Neural cell (in vitro differentiated cells): ENCODE measurements around the gene MYCBP. TPM values are rescaled to one million over a fixed set of nuclear protein-coding genes. Genes with fewer than 3 reads are reported as not detected.

Experiments
- H2AFZ ChIP-seq: fragments of 200-600, 300-800 bp; sonication (generic), shearing (Covaris generic); 2 replicates; pipeline ENCODE4 v1.6.0; 2014; ENCODE audit warnings: low read depth, mild to moderate bottlenecking, antibody characterized with exemption, low read length, moderate library complexity
- H3F3A ChIP-seq: fragments of 200-600 bp; shearing (Covaris generic); 2 replicates; pipeline ENCODE4 v1.6.1; 2016; ENCODE audit warnings: mild to moderate bottlenecking, moderate library complexity, mixed read lengths, antibody characterized with exemption, low read length; ENCODE audit not compliant: insufficient read depth, poor library complexity, severe bottlenecking
- H3K27ac ChIP-seq: fragments of 200-600, 300-800 bp; sonication (generic), shearing (Covaris generic); 2 replicates; pipeline ENCODE4 v1.5.1; 2014; ENCODE audit warnings: mild to moderate bottlenecking, low read length, moderate library complexity
- H3K27me3 ChIP-seq: fragments of 300-800, 200-600 bp; sonication (generic), shearing (Covaris generic); 2 replicates; pipeline ENCODE4 v1.6.0; 2014; ENCODE audit warnings: mild to moderate bottlenecking, low read depth, low read length, moderate library complexity; ENCODE audit not compliant: insufficient read depth
- H3K36me3 ChIP-seq: fragments of 300-800, 200-600 bp; sonication (generic), shearing (Covaris generic); 2 replicates; pipeline ENCODE4 v1.5.1; 2014; ENCODE audit warnings: mild to moderate bottlenecking, antibody characterized with exemption, low read length, moderate library complexity; ENCODE audit not compliant: insufficient read depth
- H3K4me2 ChIP-seq: fragments of 300-800, 200-600 bp; sonication (generic), shearing (Covaris generic); 2 replicates; pipeline ENCODE4 v1.6.0; 2014; ENCODE audit warnings: mild to moderate bottlenecking, low read length
- H3K4me3 ChIP-seq: fragments of 300-800, 200-600 bp; sonication (generic), shearing (Covaris generic); 2 replicates; pipeline ENCODE4 v1.5.1; 2014; ENCODE audit warnings: mild to moderate bottlenecking, low read length, moderate library complexity
- H3K79me2 ChIP-seq: fragments of 200-600 bp; shearing (Covaris generic); replicated peaks from 2 replicates; pipeline ENCODE4 v1.6.0; 2014; ENCODE audit warnings: mild to moderate bottlenecking, low read length, moderate library complexity; ENCODE audit not compliant: insufficient read depth
- H3K9ac ChIP-seq: fragments of 300-800, 200-600 bp; sonication (generic), shearing (Covaris generic); 2 replicates; pipeline ENCODE4 v1.6.1; 2016; ENCODE audit warnings: mild to moderate bottlenecking, low read length, mixed read lengths
- H3K9me2 ChIP-seq: fragments of 200-600 bp; shearing (Covaris generic); 2 replicates; pipeline ENCODE4 v1.6.1; 2016; ENCODE audit warnings: mild to moderate bottlenecking, low read length, mixed read lengths; ENCODE audit not compliant: insufficient read depth
- H3K9me3 ChIP-seq: fragments of 200-600, 300-800 bp; sonication (generic), shearing (Covaris generic); 2 replicates; pipeline ENCODE4 v1.6.1; 2016; ENCODE audit warnings: mild to moderate bottlenecking, mixed run types, low read length, moderate library complexity, mixed read lengths
- H4K20me1 ChIP-seq: fragments of 200-600 bp; shearing (Covaris generic); 2 replicates; pipeline ENCODE4 v1.6.1; 2016; ENCODE audit warnings: mild to moderate bottlenecking, mixed run types; ENCODE audit not compliant: insufficient read depth
- CTCF ChIP-seq: fragments of 450-650 bp; IDR thresholded peaks from 2 replicates; pipeline ENCODE4 v1.5.1; 2014; ENCODE audit warnings: antibody characterized with exemption, mild to moderate bottlenecking, moderate library complexity; ENCODE audit not compliant: poor library complexity, severe bottlenecking
- EP300 ChIP-seq: fragments of 450-650 bp; conservative IDR thresholded peaks from 2 replicates; pipeline ENCODE4 v1.6.1; 2014; ENCODE audit warnings: antibody characterized with exemption, mild to moderate bottlenecking, moderate library complexity; ENCODE audit not compliant: poor library complexity, severe bottlenecking
- EZH2 ChIP-seq: fragments of 200-600, 300-800 bp; shearing (Covaris generic), sonication (generic); IDR thresholded peaks from 2 replicates; pipeline ENCODE4 v1.6.1; 2014; ENCODE audit warnings: antibody characterized with exemption, low read length, borderline replicate concordance, mild to moderate bottlenecking; ENCODE audit not compliant: insufficient read depth, poor library complexity, severe bottlenecking
- MXI1 ChIP-seq: fragments of 450-650 bp; conservative IDR thresholded peaks from 2 replicates; pipeline ENCODE4 v1.6.1; 2014; ENCODE audit warnings: antibody characterized with exemption, mild to moderate bottlenecking; ENCODE audit not compliant: poor library complexity, severe bottlenecking
- POLR2AphosphoS5 ChIP-seq: IDR thresholded peaks from 2 replicates; pipeline ENCODE4 v1.6.1; 2012
- RAD21 ChIP-seq: fragments of 450-650 bp; conservative IDR thresholded peaks from 2 replicates; pipeline ENCODE4 v1.6.1; 2014; ENCODE audit warnings: antibody characterized with exemption, mild to moderate bottlenecking, moderate library complexity
- REST ChIP-seq: IDR thresholded peaks from 2 replicates; pipeline ENCODE4 v1.6.1; 2012; ENCODE audit warnings: borderline replicate concordance
- SMC3 ChIP-seq: fragments of 450-650 bp; conservative IDR thresholded peaks from 2 replicates; pipeline ENCODE4 v1.6.1; 2014; ENCODE audit warnings: antibody characterized with exemption, mild to moderate bottlenecking, moderate library complexity; ENCODE audit not compliant: poor library complexity
- TAF1 ChIP-seq: IDR thresholded peaks from 2 replicates; pipeline ENCODE4 v1.6.1; 2012; ENCODE audit warnings: low read depth
- polyA plus RNA-seq: library from polyadenylated mRNA; depleted of rRNA; stranded (reverse); fragments of >200 nt; gene quantifications from 2 replicates; pipeline ENCODE4 v1.2.3, GENCODE V29; 2014

Gene MYCBP
- polyA plus RNA-seq, 1 donor from 2014 or later, result 3.0 TPM

- no peaks in the 10 kb centered on the region for H4K20me1 ChIP-seq
- H3K36me3 ChIP-seq, result no peaks in the 10 kb centered on the region
- no peaks in the 10 kb centered on the region for H3K9me2 ChIP-seq
- no peak within 1 kb of the TSS for H3K27ac ChIP-seq
- no peak within 1 kb of the TSS for H2AFZ ChIP-seq
- no peaks in the 10 kb centered on the region for H3K27me3 ChIP-seq
- H3K4me2 ChIP-seq, result no peak within 1 kb of the TSS
- no peaks in the 10 kb centered on the region for H3K9me3 ChIP-seq
- H3K9ac ChIP-seq, result no peak within 1 kb of the TSS
- TF ChIP-seq RAD21, result no peak
- TF ChIP-seq REST, result no peak
- TF ChIP-seq SMC3, result no peak
- no peak for TF ChIP-seq MXI1
- no peak for TF ChIP-seq EP300
- TF ChIP-seq CTCF, result no peak
- no peak for TF ChIP-seq POLR2AphosphoS5
- no peak for TF ChIP-seq TAF1
- TF ChIP-seq EZH2, result no peak
- H3F3A ChIP-seq, result no peaks in the 10 kb centered on the region
- no peaks in the 10 kb centered on the region for H3K79me2 ChIP-seq
- no peak within 1 kb of the TSS for H3K4me3 ChIP-seq
Measured at GRCh38 chr1:38881487-38881886, 8.3 kb upstream of the MYCBP start, which contains the start of gene GJA9. GJA9 (minus strand) TSS chr1:38881587; CDS start chr1:38876098, 5,489 bp downstream.

- Histone ChIP-seq H3K9ac (no peak overlapping the region), H3K4me2 (no peak overlapping the region), H3K4me3 (no peak overlapping the region), H3K79me2 (peaks cover 5% of the 10 kb centered on the region), H3F3A (no peaks in the 10 kb centered on the region), H3K27ac (no peak overlapping the region), H3K27me3 (no peaks in the 10 kb centered on the region), H3K9me2 (no peaks in the 10 kb centered on the region), H4K20me1 (no peaks in the 10 kb centered on the region), H2AFZ (no peak overlapping the region), H3K36me3 (no peaks in the 10 kb centered on the region), H3K9me3 (no peaks in the 10 kb centered on the region)
- TF ChIP-seq MXI1, result no peak
- no peak for TF ChIP-seq TAF1
- no peak for TF ChIP-seq REST
Measured at GRCh38 chr1:38875811-38876210, 2.7 kb upstream of the MYCBP start.
